Common myeloid progenitor, CD34-positive (primary cell): Measurements from ENCODE around the gene HELZ.

Experiments used
- CTCF ChIA-PET: fragments of 350-600 bp; sonication (Branson Sonifier 250); formaldehyde crosslinking; loops from one replicate; lab custom pipeline; 2021; ENCODE audit warnings: antibody characterized with exemption; lab: Charles Lee
- POLR2A ChIA-PET: fragments of 350-600 bp; sonication (Branson Sonifier 250); formaldehyde crosslinking; loops from one replicate; lab custom pipeline; 2021; ENCODE audit warnings: antibody characterized with exemption; lab: Charles Lee
- DNase-seq, 3 donors: peaks; one replicate each; pipeline versions ENCODE4 v3.0.0 to v3.0.0-alpha.2; 2013
- H3K27ac ChIP-seq, 2 experiments: 1 replicate in 1 of 2; 2 replicates in 1 of 2; pipeline ENCODE4 v1.7.0; 2013; ENCODE audit warnings: inconsistent platforms in 2 of 2, low read length in 2 of 2, mild to moderate bottlenecking in 2 of 2, low read depth in 1 of 2, moderate library complexity in 1 of 2; ENCODE audit not compliant: severe bottlenecking in 2 of 2, insufficient read depth in 1 of 2, poor library complexity in 1 of 2
- H3K27me3 ChIP-seq, 5 experiments: replicated peaks in 2 of 5; 1 replicate in 3 of 5; 2 replicates in 2 of 5; pipeline versions ENCODE4 v1.6.1 to v1.7.0; 2013; ENCODE audit warnings: low read length in 4 of 5, mild to moderate bottlenecking in 2 of 5, moderate library complexity in 2 of 5, inconsistent platforms in 1 of 5; ENCODE audit not compliant: insufficient read depth in 5 of 5, control insufficient read depth in 4 of 5
- H3K36me3 ChIP-seq, 4 experiments: 1 replicate in 2 of 4; 2 replicates in 2 of 4; pipeline versions ENCODE4 v1.6.1 to v1.7.0; 2013; ENCODE audit warnings: low read length in 3 of 4, control low read depth in 1 of 4, mild to moderate bottlenecking in 1 of 4; ENCODE audit not compliant: control insufficient read depth in 4 of 4, insufficient read depth in 4 of 4
- H3K4me1 ChIP-seq, 4 experiments: 1 replicate in 3 of 4; 2 replicates in 1 of 4; pipeline versions ENCODE4 v1.6.1 to v1.7.1; 2013; ENCODE audit warnings: low read length in 3 of 4, mild to moderate bottlenecking in 3 of 4, control low read depth in 1 of 4, inconsistent platforms in 1 of 4, moderate library complexity in 1 of 4; ENCODE audit not compliant: control insufficient read depth in 4 of 4, insufficient read depth in 4 of 4; ENCODE audit errors: control extremely low read depth in 1 of 4
- H3K4me3 ChIP-seq, 7 experiments: 1 replicate in 4 of 7; 2 replicates in 3 of 7; pipeline versions ENCODE4 v1.5.1 to v1.7.0; 2013; ENCODE audit warnings: mild to moderate bottlenecking in 7 of 7, low read length in 6 of 7, moderate library complexity in 6 of 7, inconsistent platforms in 2 of 7, low read depth in 2 of 7, control low read depth in 1 of 7; ENCODE audit not compliant: insufficient read depth in 4 of 7, control insufficient read depth in 1 of 7; ENCODE audit errors: extremely low read depth in 1 of 7
- H3K9me3 ChIP-seq, 5 experiments: 1 replicate in 4 of 5; 2 replicates in 1 of 5; pipeline versions ENCODE4 v1.6.1 to v1.7.1; 2013; ENCODE audit warnings: low read length in 4 of 5, mild to moderate bottlenecking in 2 of 5, inconsistent platforms in 1 of 5, low read depth in 1 of 5, moderate library complexity in 1 of 5; ENCODE audit not compliant: control insufficient read depth in 4 of 5, insufficient read depth in 2 of 5; ENCODE audit errors: control extremely low read depth in 1 of 5
- WGBS: methylation state at CpG from one replicate; pipeline ENCODE4 v1.1.5; 2013; ENCODE audit not compliant: insufficient coverage; 5-methylcytosine and 5-hydroxymethylcytosine counted together

Gene HELZ

GRCh38 chr17:67245694-67246402, 852 bp upstream of the HELZ start:
- Histone ChIP-seq H3K9me3 (no peaks in the 10 kb centered on the region), H3K4me1 (peaks cover 12 to 33% (median 23%) of the 10 kb centered on the region in 4 experiments), H3K27ac (peak overlapping the region in 1 of 2 experiments; percentile 95), H3K36me3 (peaks cover 0 to 11% (median under 1%) of the 10 kb centered on the region in 4 experiments), H3K4me3 (peak overlapping the region; percentile 84 to 98 (median 93)), H3K27me3 (peaks cover 0 to 3% (median 0%) of the 10 kb centered on the region in 5 experiments)
- CTCF ChIA-PET, result interaction anchor here (1.3 to 1.5 kb wide), 2 partner anchors 22 to 24 kb away, joined by 3 to 5 read pairs; no protein-coding TSS in a partner anchor
- WGBS, result under 1% methylated on average over 70 of the region's 75 CpGs
- POLR2A ChIA-PET, result no interaction called here
- peak in 2 of 3 donors; percentile 33 to 67 for DNase-seq

GRCh38 chr17:67244431-67245072, 444 bp downstream of the HELZ start:
- H3K36me3 ChIP-seq, result peaks cover 0 to 23% (median 3%) of the 10 kb centered on the region in 4 experiments
- H3K27me3 ChIP-seq, result peaks cover 0 to 3% (median 0%) of the 10 kb centered on the region in 5 experiments
- WGBS, result 0% methylated on average over 21 of the region's 47 CpGs
- CTCF ChIA-PET, result interaction anchor here (0.7 to 1.5 kb wide), 4 partner anchors 17 to 50 kb away, joined by 3 to 5 read pairs (median 3); no protein-coding TSS in a partner anchor
- H3K4me3 ChIP-seq, result peak overlapping the region; percentile 84 to 98 (median 93)
- H3K9me3 ChIP-seq, result no peaks in the 10 kb centered on the region
- POLR2A ChIA-PET, result interaction anchor here (0.5 to 0.7 kb wide), 3 partner anchors 39 to 95 kb away, joined by 3 read pairs; no protein-coding TSS in a partner anchor
- peaks cover 12 to 35% (median 23%) of the 10 kb centered on the region in 4 experiments for H3K4me1 ChIP-seq
- peak overlapping the region; percentile 90 to 95 for H3K27ac ChIP-seq
- no peak for DNase-seq

- Histone ChIP-seq H3K27ac (no peak overlapping the region), H3K9me3 (no peaks in the 10 kb centered on the region), H3K4me3 (peak overlapping the region in 4 of 7 experiments; percentile 89 to 93 (median 93)), H3K36me3 (peaks cover 4 to 34% (median 12%) of the 10 kb centered on the region in 4 experiments), H3K27me3 (peaks cover 0 to 3% (median 0%) of the 10 kb centered on the region in 5 experiments), H3K4me1 (peaks cover 12 to 35% (median 23%) of the 10 kb centered on the region in 4 experiments)
- ChIA-PET CTCF (interaction anchor here (1.2 to 1.5 kb wide), 2 partner anchors 10 to 22 kb away, joined by 3 to 5 read pairs; no protein-coding TSS in a partner anchor), POLR2A (no interaction called here)
- 95% methylated on average over 4 of the region's 5 CpGs for WGBS
- no peak for DNase-seq
Observed at GRCh38 chr17:67243284-67243683, 1.7 kb downstream of the HELZ start.

- no peak overlapping the region for H3K4me3 ChIP-seq
- no peaks in the 10 kb centered on the region for H3K9me3 ChIP-seq
- DNase-seq, result no peak
- H3K27ac ChIP-seq, result no peak overlapping the region
- H3K4me1 ChIP-seq, result peaks cover 12 to 30% (median 21%) of the 10 kb centered on the region in 4 experiments
- POLR2A ChIA-PET, result no interaction called here
- H3K27me3 ChIP-seq, result peaks cover 0 to 3% (median 0%) of the 10 kb centered on the region in 5 experiments
- CTCF ChIA-PET, result no interaction called here
- 88% methylated on average over 3 of the region's 7 CpGs for WGBS
- peaks cover 8 to 40% (median 16%) of the 10 kb centered on the region in 4 experiments for H3K36me3 ChIP-seq
Observed at GRCh38 chr17:67241719-67242341, 3.2 kb downstream of the HELZ start.

GRCh38 chr17:67239597-67239996, 5.4 kb downstream of the HELZ start:
- peaks cover 18 to 53% (median 27%) of the 10 kb centered on the region in 4 experiments for H3K36me3 ChIP-seq
- no peaks in the 10 kb centered on the region for H3K9me3 ChIP-seq
- no CpG with 5 or more reads among the region's 3 CpGs for WGBS
- ChIA-PET CTCF (interaction anchor here (1.1 to 3.8 kb wide), 4 partner anchors 15 to 53 kb away, joined by 3 to 37 read pairs (median 4); no protein-coding TSS in a partner anchor), POLR2A (interaction anchor here (0.5 kb wide), 1 partner anchor 20 kb away, joined by 3 read pairs; no protein-coding TSS in a partner anchor)
- no peaks in the 10 kb centered on the region for H3K27me3 ChIP-seq
- no peak for DNase-seq
- no peak overlapping the region for H3K4me3 ChIP-seq
- H3K27ac ChIP-seq, result no peak overlapping the region
- H3K4me1 ChIP-seq, result peaks cover 9 to 21% (median 13%) of the 10 kb centered on the region in 4 experiments

GRCh38 chr17:67238991-67239390, 6.0 kb downstream of the HELZ start:
- Histone ChIP-seq H3K27ac (no peak overlapping the region), H3K27me3 (no peaks in the 10 kb centered on the region), H3K36me3 (peaks cover 18 to 58% (median 29%) of the 10 kb centered on the region in 4 experiments), H3K4me1 (peaks cover 5 to 17% (median 10%) of the 10 kb centered on the region in 4 experiments), H3K9me3 (no peaks in the 10 kb centered on the region), H3K4me3 (no peak overlapping the region)
- ChIA-PET POLR2A (interaction anchor here (0.6 kb wide), 1 partner anchor 67 kb away, joined by 7 read pairs; no protein-coding TSS in a partner anchor), CTCF (interaction anchor here (1.1 to 3.8 kb wide), 3 partner anchors 18 to 54 kb away, joined by 3 to 37 read pairs (median 6); no protein-coding TSS in a partner anchor)
- 91% methylated on average over 5 of the region's 5 CpGs for WGBS
- DNase-seq, result no peak
